Brain microvascular endothelial cell (primary cell): ENCODE data around the gene CSMD2.

Experiments used
- DNase-seq: peaks from one replicate; pipeline ENCODE4 v3.0.0-alpha.2; 2020
- H3K27ac ChIP-seq: fragments of 250-450 bp; sonication (Bioruptor Pico); 2 replicates; pipeline ENCODE4 v1.5.1; 2020; ENCODE audit warnings: mild to moderate bottlenecking, moderate library complexity
- H3K27me3 ChIP-seq: fragments of 250-450 bp; sonication (Bioruptor Pico); replicated peaks from 2 replicates; pipeline ENCODE4 v1.5.1; 2020; ENCODE audit warnings: mild to moderate bottlenecking
- H3K36me3 ChIP-seq: fragments of 250-450 bp; sonication (Bioruptor Pico); replicated peaks from 2 replicates; pipeline ENCODE4 v1.5.1; 2020; ENCODE audit warnings: mild to moderate bottlenecking
- H3K4me3 ChIP-seq: 2 replicates; pipeline ENCODE4 v1.5.1; 2011; ENCODE audit warnings: low read depth, mild to moderate bottlenecking, control low read depth, low read length, moderate library complexity
- in situ Hi-C: cut with HindIII; loops from 2 replicates; pipeline ENCODE4 v1.10.0; 2017; ENCODE audit warnings: low sequenced_read_pairs, low pct_ligation_motif_present
- TF ChIP-seq, protein P1 (sequence below): IDR thresholded peaks from 2 replicates; pipeline ENCODE4 v1.5.1; 2011; ENCODE audit warnings: low read depth, mild to moderate bottlenecking, moderate library complexity, low read length, control low read depth, inconsistent platforms; ENCODE audit errors: missing control alignments

CSMD2 gene

DNA sequence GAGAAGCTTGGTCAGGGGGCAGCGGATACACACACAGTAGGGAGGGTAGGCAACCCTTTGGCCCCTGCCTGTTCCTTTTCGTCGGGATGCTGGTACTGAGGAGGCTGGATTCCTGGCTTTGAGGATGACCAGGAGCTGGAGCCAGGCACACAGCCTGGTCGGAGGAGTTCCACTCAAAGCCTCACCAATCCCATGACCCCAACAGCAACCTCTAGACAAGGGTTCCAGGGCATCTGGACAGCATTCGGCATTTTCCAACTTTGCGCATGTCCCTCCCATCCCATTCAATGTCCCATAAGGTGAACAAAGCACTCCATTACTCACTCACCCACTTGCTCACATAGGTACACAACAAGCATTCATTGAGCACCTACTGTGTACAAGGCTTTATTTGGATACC is 343.7 kb downstream of the CSMD2 start:
- in situ Hi-C loops: no loop called here
- Histone ChIP-seq H3K27ac (no peak overlapping the region), H3K27me3 (no peaks in the 10 kb centered on the region), H3K4me3 (no peak overlapping the region), H3K36me3 (no peaks in the 10 kb centered on the region)
- DNase-seq: no peak
- TF ChIP-seq, protein P1, sequence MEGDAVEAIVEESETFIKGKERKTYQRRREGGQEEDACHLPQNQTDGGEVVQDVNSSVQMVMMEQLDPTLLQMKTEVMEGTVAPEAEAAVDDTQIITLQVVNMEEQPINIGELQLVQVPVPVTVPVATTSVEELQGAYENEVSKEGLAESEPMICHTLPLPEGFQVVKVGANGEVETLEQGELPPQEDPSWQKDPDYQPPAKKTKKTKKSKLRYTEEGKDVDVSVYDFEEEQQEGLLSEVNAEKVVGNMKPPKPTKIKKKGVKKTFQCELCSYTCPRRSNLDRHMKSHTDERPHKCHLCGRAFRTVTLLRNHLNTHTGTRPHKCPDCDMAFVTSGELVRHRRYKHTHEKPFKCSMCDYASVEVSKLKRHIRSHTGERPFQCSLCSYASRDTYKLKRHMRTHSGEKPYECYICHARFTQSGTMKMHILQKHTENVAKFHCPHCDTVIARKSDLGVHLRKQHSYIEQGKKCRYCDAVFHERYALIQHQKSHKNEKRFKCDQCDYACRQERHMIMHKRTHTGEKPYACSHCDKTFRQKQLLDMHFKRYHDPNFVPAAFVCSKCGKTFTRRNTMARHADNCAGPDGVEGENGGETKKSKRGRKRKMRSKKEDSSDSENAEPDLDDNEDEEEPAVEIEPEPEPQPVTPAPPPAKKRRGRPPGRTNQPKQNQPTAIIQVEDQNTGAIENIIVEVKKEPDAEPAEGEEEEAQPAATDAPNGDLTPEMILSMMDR: no peak

DNA sequence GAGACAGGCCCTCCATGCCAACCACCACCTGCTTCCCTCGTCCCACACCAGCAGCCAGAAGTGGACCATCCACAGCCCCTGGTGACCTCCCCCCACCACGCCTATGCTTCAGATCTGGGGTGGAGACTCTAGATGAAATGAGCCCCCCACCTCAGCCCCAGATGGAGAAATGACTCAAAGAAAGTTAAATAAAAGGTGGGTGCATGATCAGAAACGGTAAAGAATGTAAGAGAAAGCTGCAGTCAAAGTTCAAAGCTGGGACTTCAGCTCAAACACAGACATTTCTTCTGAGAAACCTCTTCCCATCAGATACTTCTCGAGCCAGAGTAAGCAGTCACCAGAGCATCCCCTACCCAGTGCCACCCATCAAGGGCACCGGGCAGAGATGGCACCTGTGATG is 344.2 kb downstream of the CSMD2 start:
- no peak for DNase-seq
- no peaks in the 10 kb centered on the region for H3K36me3 ChIP-seq
- TF ChIP-seq, protein P1: no peak
- no peak overlapping the region for H3K4me3 ChIP-seq
- in situ Hi-C loops: no loop called here
- no peak overlapping the region for H3K27ac ChIP-seq
- H3K27me3 ChIP-seq: no peaks in the 10 kb centered on the region

DNA sequence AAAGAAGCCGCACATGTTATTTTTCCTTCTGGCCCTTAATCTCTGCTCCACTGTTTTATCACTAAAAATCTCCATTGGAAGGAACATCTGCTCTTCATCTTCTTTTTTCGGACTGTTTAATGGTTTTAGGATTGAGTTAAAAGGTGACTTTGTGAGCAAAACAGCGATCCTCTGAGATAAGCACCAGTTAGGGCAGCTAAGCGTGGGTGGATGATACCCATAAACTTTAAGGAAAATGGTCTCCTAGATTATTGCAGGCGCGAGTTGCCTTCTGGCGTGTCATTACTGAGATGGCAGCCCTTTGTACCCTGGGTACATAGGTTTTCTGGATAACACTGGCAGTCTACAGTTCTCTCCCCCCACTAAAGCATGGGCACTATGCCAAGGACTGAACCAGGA is 345.1 kb downstream of the CSMD2 start:
- no peak overlapping the region for H3K4me3 ChIP-seq
- H3K27ac ChIP-seq: no peak overlapping the region
- in situ Hi-C loops: no loop called here
- H3K36me3 ChIP-seq: no peaks in the 10 kb centered on the region
- H3K27me3 ChIP-seq: no peaks in the 10 kb centered on the region
- DNase-seq: no peak
- TF ChIP-seq, protein P1: no peak

DNA sequence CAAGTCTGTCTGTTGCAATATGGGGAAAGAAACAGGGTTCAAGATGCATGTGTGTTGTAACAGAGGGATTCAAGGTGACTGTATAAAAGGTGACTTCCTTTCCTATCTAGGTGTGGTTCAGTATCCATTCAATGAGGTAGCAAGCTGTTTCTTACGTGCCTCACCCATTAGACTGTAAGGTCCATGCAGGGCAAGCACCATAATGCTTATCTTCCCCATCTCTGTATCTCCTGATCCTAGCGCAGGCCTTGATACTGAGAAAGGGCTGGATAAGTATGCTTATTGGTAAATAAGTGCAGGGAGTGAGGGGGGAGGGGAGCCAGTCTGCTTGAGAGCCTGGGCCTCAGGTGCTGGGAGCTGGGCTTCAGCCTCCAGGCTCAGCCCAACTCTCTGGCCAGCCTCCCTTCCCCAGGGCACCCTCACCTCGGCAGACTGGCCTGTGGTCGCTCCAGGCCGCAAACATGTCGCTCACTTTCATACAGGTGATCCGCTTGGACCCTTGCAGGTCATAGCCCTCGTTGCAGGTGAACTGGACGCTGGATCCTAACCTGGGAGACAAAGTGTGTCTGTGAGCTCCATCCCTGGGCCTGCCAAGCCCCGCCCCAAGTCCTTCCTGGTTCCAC is 345.6 kb downstream of the CSMD2 start:
- in situ Hi-C loops: no loop called here
- Histone ChIP-seq H3K4me3 (no peak overlapping the region), H3K36me3 (no peaks in the 10 kb centered on the region)

DNA sequence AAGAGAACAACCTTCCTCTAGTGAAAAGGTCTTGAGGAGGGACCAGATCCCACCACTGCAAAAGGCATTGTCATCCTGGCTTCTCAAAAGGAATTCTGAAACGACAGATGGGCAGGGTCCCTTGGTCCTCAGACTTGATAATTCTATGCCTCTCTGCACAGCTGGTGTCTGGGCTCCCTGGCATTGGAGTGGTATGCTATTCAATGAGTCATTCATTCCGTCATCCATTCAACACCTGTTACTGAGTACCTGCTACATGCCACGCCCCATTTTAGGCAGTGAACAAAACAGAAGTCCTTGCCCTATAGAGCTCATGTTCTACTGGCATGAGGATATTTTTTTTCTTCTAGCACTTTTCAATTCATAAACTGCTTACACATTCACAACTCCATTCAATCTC is 347.0 kb downstream of the CSMD2 start:
- Histone ChIP-seq H3K27ac (no peak overlapping the region), H3K36me3 (no peaks in the 10 kb centered on the region), H3K27me3 (no peaks in the 10 kb centered on the region), H3K4me3 (no peak overlapping the region)
- no peak for DNase-seq
- TF ChIP-seq, protein P1: no peak
- in situ Hi-C loops: no loop called here

More for the DNA sequence above, 345.6 kb downstream of the CSMD2 start:
- Histone ChIP-seq H3K27me3 (no peaks in the 10 kb centered on the region), H3K27ac (no peak overlapping the region)
- TF ChIP-seq, protein P1: no peak
- DNase-seq: no peak

DNA sequence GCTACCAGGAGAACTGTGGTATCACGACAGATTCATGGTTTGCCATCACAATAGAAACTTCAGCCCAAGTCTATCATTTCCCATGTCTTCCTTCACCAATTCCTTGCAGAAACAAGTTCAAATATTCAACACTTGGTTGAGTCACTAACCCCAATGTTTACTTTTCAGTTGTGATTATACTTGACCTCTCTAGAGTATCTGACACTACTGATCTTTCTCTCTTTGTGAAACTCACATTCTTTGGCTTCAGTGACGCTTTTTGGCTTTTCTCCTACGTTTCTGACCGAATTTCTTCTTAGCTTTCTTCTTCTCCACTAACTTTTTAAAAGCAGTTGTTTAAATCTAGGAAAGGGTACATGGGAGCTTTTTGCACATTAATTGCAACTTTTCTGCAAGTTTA is 350.0 kb downstream of the CSMD2 start:
- TF ChIP-seq, protein P1: no peak
- no peak overlapping the region for H3K4me3 ChIP-seq
- in situ Hi-C loops: no loop called here
- H3K27ac ChIP-seq: no peak overlapping the region
- DNase-seq: peak; percentile 1
- H3K27me3 ChIP-seq: no peaks in the 10 kb centered on the region
- no peaks in the 10 kb centered on the region for H3K36me3 ChIP-seq
